ENCODE measurements around the gene MOB3A.

DNA sequence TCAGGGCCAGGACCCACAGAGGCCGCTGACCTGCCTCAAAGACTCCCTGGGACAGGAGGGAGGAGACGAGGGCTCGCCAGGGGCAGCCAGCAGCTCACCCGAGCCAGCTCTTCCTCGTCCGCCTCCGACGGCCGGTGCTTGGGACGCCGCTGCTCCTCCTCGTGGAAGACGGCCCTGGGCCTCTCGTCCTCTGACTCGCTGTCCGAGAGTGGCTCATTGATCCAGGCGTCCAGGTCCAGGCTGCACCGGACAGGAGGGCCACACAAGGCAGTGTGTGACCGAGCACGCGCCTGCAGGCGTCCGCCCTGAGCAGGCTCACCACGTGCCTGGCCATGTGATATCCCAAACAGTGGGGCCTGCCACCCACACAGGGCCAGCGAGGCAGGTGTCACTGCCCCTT is 20.4 kb upstream of the MOB3A start:
- TF ChIP-seq EZH2 (IDR thresholded peaks at IDR 0.05; ENCODE audit: borderline replicate concordance) (no peak), EZH2phosphoT487 (IDR thresholded peaks at IDR 0.05; ENCODE audit: low read depth, severe bottlenecking, unreplicated experiment) (no peak)
- TF ChIP-seq, protein P1, sequence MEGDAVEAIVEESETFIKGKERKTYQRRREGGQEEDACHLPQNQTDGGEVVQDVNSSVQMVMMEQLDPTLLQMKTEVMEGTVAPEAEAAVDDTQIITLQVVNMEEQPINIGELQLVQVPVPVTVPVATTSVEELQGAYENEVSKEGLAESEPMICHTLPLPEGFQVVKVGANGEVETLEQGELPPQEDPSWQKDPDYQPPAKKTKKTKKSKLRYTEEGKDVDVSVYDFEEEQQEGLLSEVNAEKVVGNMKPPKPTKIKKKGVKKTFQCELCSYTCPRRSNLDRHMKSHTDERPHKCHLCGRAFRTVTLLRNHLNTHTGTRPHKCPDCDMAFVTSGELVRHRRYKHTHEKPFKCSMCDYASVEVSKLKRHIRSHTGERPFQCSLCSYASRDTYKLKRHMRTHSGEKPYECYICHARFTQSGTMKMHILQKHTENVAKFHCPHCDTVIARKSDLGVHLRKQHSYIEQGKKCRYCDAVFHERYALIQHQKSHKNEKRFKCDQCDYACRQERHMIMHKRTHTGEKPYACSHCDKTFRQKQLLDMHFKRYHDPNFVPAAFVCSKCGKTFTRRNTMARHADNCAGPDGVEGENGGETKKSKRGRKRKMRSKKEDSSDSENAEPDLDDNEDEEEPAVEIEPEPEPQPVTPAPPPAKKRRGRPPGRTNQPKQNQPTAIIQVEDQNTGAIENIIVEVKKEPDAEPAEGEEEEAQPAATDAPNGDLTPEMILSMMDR (IDR thresholded peaks at IDR 0.05; ENCODE audit: poor library complexity), result no peak
